GM12865 (cell line): ENCODE measurements around the gene KRTAP1-1.
"Not testable (repeated sequence)": the region's sequence is repeated elsewhere in the genome, so short reads cannot be mapped to it uniquely, and the experiment has no call there.

Source experiments
- DNase-seq: peaks from one replicate; pipeline ENCODE4 v3.0.0; 2010; ENCODE audit warnings: low read depth
- H3K4me3 ChIP-seq: 2 replicates; pipeline ENCODE4 v1.5.1; 2011; ENCODE audit warnings: mild to moderate bottlenecking, low read depth, low read length, control low read depth
- TF ChIP-seq, protein P1 (sequence below): IDR thresholded peaks from 2 replicates; pipeline ENCODE4 v1.5.1; 2011; ENCODE audit warnings: low read length, control low read depth, low read depth, inconsistent platforms; ENCODE audit not compliant: insufficient read depth; ENCODE audit errors: missing control alignments

KRTAP1-1 gene

DNA sequence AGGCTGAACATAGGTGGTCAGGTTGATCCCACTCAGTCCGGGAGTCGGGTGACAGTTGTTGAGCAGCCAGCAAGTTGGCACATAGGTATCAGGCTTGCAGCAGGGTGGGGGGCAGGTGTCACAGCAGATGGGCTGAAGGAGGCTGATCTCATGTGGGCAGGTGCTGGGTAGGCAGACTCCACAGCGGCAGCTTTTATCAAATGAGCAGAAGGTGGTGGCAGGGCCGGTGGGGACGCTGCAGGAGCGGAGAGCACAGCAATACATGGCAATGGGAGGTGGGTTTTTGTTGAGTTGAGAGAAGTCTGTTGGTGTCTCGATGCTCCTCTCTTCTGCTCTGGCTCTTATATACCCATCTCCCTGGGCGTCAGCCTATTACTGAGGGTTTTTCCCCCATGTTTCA is 32.4 kb downstream of the KRTAP1-1 start, which contains the start of gene KRTAP3-1:
TSS of gene KRTAP3-1 (minus strand) at position 318 of the 400 bp plus-strand sequence. CDS start at position 264, 54 bp downstream.
- H3K4me3 ChIP-seq = no peak within 1 kb of the TSS
- DNase-seq = no peak
- TF ChIP-seq, protein P1, sequence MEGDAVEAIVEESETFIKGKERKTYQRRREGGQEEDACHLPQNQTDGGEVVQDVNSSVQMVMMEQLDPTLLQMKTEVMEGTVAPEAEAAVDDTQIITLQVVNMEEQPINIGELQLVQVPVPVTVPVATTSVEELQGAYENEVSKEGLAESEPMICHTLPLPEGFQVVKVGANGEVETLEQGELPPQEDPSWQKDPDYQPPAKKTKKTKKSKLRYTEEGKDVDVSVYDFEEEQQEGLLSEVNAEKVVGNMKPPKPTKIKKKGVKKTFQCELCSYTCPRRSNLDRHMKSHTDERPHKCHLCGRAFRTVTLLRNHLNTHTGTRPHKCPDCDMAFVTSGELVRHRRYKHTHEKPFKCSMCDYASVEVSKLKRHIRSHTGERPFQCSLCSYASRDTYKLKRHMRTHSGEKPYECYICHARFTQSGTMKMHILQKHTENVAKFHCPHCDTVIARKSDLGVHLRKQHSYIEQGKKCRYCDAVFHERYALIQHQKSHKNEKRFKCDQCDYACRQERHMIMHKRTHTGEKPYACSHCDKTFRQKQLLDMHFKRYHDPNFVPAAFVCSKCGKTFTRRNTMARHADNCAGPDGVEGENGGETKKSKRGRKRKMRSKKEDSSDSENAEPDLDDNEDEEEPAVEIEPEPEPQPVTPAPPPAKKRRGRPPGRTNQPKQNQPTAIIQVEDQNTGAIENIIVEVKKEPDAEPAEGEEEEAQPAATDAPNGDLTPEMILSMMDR = no peak

DNA sequence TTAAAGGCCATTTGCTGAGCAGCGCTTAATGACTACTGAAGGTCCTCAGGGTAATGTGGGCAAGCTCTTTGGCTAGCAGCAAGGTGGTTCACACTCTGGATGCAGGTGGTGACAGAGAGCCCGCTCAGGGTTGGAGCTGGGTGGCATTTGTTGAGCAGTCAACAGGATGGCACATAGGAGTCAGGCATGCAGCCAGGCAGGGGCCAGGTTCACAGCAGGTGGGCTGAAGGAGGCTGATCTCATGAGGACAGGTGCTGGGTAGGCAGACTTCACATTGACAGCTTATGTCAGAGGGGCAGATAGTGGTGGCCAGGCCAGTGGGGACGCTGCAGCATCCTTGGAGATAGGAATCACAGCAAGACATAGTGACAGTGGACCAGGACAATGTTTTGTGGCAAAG is 36.9 kb downstream of the KRTAP1-1 start:
- TF ChIP-seq, protein P1 = no peak
- H3K4me3 ChIP-seq = no peak overlapping the region
- DNase-seq = no peak

DNA sequence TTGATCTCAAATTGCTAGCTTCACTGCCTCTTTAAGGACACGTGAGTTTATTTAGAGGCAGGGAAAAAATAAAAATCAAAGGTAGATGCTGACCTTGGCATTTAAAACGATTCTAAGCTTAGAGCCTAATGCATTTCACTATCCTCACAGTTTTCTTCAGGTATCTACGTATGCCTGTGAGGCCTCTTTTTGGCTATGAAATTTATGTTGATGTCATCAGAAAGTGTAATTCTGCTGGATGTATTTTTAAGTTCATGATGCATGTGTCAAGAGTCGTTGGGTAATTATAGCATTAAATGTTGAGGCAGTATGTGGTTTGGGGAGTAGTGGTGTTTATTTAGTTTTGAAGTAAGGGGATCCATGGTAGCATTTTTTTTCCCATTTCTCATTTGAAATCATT is 37.3 kb downstream of the KRTAP1-1 start:
- DNase-seq = no peak
- no peak overlapping the region for H3K4me3 ChIP-seq
- TF ChIP-seq, protein P1 = no peak

- TF ChIP-seq, protein P1 = no peak
- no peak for DNase-seq
Measured at GRCh38 chr17:41002814-41003213, 38.4 kb downstream of the KRTAP1-1 start.

DNA sequence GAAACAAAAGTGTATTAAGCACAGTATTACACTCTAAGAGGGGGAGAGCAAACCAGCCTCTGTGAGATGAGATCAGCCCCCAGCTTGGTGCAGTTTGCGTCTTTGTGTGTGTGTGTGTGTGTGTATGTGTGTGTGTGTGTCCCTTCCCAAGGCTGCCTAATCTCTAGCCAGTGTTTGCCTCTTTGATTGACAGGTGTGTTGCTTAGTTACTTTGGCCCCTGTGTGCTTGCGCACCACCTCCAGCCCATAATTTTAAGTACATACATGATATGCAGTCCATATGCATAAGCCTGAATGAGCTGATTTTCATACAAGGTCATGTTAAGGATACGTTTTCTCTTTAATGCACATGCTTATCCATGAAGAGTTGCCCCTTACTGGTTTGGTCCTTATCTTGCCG is 39.5 kb downstream of the KRTAP1-1 start:
- no peak for DNase-seq
- H3K4me3 ChIP-seq = no peak overlapping the region
- TF ChIP-seq, protein P1 = no peak

More at GRCh38 chr17:41002814-41003213, 38.4 kb downstream of the KRTAP1-1 start:
- H3K4me3 ChIP-seq = no peak overlapping the region

DNA sequence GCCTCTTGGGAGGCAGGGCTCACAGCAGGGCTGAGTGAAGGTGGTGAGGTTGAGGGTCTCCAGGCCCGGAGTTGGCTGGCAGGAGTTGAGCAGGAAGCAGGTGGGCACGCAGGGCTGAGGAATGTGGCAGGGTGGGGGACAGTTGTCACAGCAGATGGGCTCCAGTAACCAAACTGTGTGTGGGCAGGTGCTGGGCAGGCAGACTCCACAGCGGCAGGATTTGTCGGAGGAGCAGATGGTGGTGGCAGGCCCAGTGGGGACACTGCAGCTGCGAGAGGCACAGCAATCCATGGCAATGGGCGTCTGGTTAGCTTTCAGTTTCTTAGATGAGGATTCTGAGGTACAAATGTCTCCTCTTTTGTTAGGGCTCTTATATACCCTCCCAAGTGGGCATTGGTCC is 41.7 kb downstream of the KRTAP1-1 start, which contains the start of gene KRTAP3-2:
TSS of gene KRTAP3-2 (minus strand) at position 344 of the 400 bp plus-strand sequence. CDS start at position 291, 53 bp downstream.
- DNase-seq = not testable (repeated sequence)

DNA sequence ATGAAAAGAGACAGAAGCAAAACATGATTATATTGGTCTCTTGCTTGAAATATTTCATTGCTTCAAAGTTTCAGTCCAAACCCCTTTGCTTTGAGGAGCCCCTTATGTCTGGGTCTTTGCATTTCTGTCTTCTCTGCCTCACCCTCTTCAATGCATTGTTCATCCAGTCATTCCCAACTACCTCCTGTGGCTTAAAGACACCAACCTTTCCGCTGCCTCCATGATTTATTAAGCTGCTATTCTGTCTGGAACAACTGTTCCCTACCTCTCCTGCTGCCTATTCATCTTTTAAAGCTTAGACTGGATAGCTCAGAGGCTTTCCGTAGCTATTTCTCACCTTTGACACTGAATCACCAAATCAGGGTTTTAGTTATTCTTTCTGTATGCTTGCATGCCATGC is 43.9 kb downstream of the KRTAP1-1 start:
- no peak for DNase-seq
- TF ChIP-seq, protein P1 = no peak
- H3K4me3 ChIP-seq = no peak overlapping the region

More for the DNA sequence above, 41.7 kb downstream of the KRTAP1-1 start, which contains the start of gene KRTAP3-2:
- not testable (repeated sequence) for H3K4me3 ChIP-seq
